Sigmoid colon (tissue), 7 donors: ENCODE data around the gene ARHGEF19. TPM values are rescaled to one million over a fixed set of nuclear protein-coding genes. Genes with fewer than 3 reads are reported as not detected.
A peak's percentile ranks its signal among the peaks of the same experiment; 100 is the strongest.

ENCODE experiments used
- DNase-seq: peaks from one replicate; pipeline ENCODE4 v3.0.0-alpha.2; 2019
- H3K27ac ChIP-seq, 4 donors: fragments of 200-600 bp; sonication (generic); one replicate each; pipeline ENCODE4 v1.5.1; 2016 to 2019; ENCODE audit warnings: mild to moderate bottlenecking in 1 of 4
- H3K27me3 ChIP-seq, 3 donors: fragments of 200-600 bp; sonication (generic); one replicate each; pipeline ENCODE4 v1.5.1; 2019; ENCODE audit warnings: mild to moderate bottlenecking in 1 of 3
- H3K36me3 ChIP-seq, 4 donors: fragments of 200-600 bp; sonication (generic); one replicate each; pipeline ENCODE4 v1.5.1; 2016 to 2019
- H3K4me1 ChIP-seq, 4 donors: fragments of 200-600 bp; sonication (generic); one replicate each; pipeline ENCODE4 v1.5.1; 2017 to 2019
- H3K4me3 ChIP-seq, 4 donors: fragments of 200-600 bp; sonication (generic); one replicate each; pipeline ENCODE4 v1.5.1; 2017 to 2019; ENCODE audit warnings: mild to moderate bottlenecking in 2 of 4, moderate library complexity in 1 of 4
- H3K9me3 ChIP-seq, 4 donors: fragments of 200-600 bp in 3 of 4; sonication (generic) in 3 of 4; one replicate each; pipeline versions ENCODE4 v1.5.1 to v1.6.1; 2013 to 2019
- CTCF ChIP-seq, 4 experiments: fragments of 450-650 bp in 3 of 4; fragments of 200-600 bp in 1 of 4; IDR thresholded peaks; one replicate each; pipeline ENCODE4 v1.5.1; 2016 to 2019; ENCODE audit warnings: antibody characterized with exemption in 4 of 4, mild to moderate bottlenecking in 3 of 4, moderate library complexity in 2 of 4
- EP300 ChIP-seq, 4 donors: sonication (generic); formaldehyde crosslinking; IDR thresholded peaks; one replicate each; pipeline ENCODE4 v1.6.1; 2017; ENCODE audit warnings: antibody characterized with exemption in 4 of 4
- POLR2A ChIP-seq, 2 donors: fragments of 450-650 bp; IDR thresholded peaks; one replicate each; pipeline ENCODE4 v1.6.1; 2016; ENCODE audit warnings: antibody characterized with exemption in 2 of 2, mild to moderate bottlenecking in 2 of 2, moderate library complexity in 2 of 2
- POLR2AphosphoS5 ChIP-seq, 4 donors: sonication (generic); formaldehyde crosslinking; IDR thresholded peaks; one replicate each; pipeline ENCODE4 v1.6.1; 2017; ENCODE audit warnings: antibody characterized with exemption in 4 of 4
- WGBS, 2 donors: extraction: QIAGEN DNeasy Blood & Tissue Kit; methylation state at CpG; one replicate each; pipeline ENCODE4 v1.1.7; 2013; 5-methylcytosine and 5-hydroxymethylcytosine counted together
- intact Hi-C: fragments of 100-400 bp; cut with DNase I; formaldehyde crosslinking; loops from one replicate; pipeline ENCODE4 v1.15.1; 2023
- polyA plus RNA-seq, 3 donors: library from polyadenylated mRNA; stranded (reverse); fragments of 200-250 nt; gene quantifications; one replicate each; pipeline ENCODE4 v1.2.3, GENCODE V29; 2013
- total RNA-seq, 4 donors: library from RNA; depleted of rRNA; stranded (reverse); fragments of >200 nt; gene quantifications; one replicate each; pipeline ENCODE4 v1.1.0, GENCODE V29; 2016
- donor health status: healthy with polysubstance abuse.
- donor health status: Bipolar disorder and iron deficiency.
- donor health status: healthy.

ARHGEF19 gene
- total and polyA plus RNA-seq, 7 donors = 2.5 to 10.8 (median 4.0) TPM; not detected in 1

GRCh38 chr1:16242556-16243214 lies 30.2 kb upstream of the ARHGEF19 start:
- H3K4me3 ChIP-seq = no peak overlapping the region
- peaks cover 0 to 21% (median 11%) of the 10 kb centered on the region in 4 donors for H3K4me1 ChIP-seq
- intact Hi-C loops = loop anchor here (5.0 kb wide), 1 partner anchor 55 kb away; no protein-coding TSS in a partner anchor
- TF ChIP-seq POLR2A (IDR thresholded peaks at IDR 0.05) (no peak), EP300 (IDR thresholded peaks at IDR 0.05) (no peak), POLR2AphosphoS5 (IDR thresholded peaks at IDR 0.05) (no peak), CTCF (IDR thresholded peaks at IDR 0.05) (no peak)
- no peaks in the 10 kb centered on the region for H3K9me3 ChIP-seq
- H3K36me3 ChIP-seq = peaks cover 0 to 11% (median 7%) of the 10 kb centered on the region in 4 donors
- H3K27me3 ChIP-seq = no peaks in the 10 kb centered on the region
- DNase-seq = peak; percentile 63
- 88 to 90% methylated on average over 17 of the region's 17 CpGs for WGBS, 2 donors
- H3K27ac ChIP-seq = no peak overlapping the region

GRCh38 chr1:16241221-16241708 lies 28.8 kb upstream of the ARHGEF19 start:
- H3K27me3 ChIP-seq = no peaks in the 10 kb centered on the region
- H3K9me3 ChIP-seq = no peaks in the 10 kb centered on the region
- H3K27ac ChIP-seq = no peak overlapping the region
- WGBS, 2 donors = 85 to 86% methylated on average over 10 of the region's 10 CpGs
- H3K4me3 ChIP-seq = no peak overlapping the region
- peaks cover 0 to 21% (median 17%) of the 10 kb centered on the region in 4 donors for H3K4me1 ChIP-seq
- DNase-seq = peak; percentile 43
- peaks cover 0 to 8% (median under 1%) of the 10 kb centered on the region in 4 donors for H3K36me3 ChIP-seq
- TF ChIP-seq CTCF (IDR thresholded peaks at IDR 0.05) (no peak), POLR2AphosphoS5 (IDR thresholded peaks at IDR 0.05) (no peak), EP300 (IDR thresholded peaks at IDR 0.05) (no peak), POLR2A (IDR thresholded peaks at IDR 0.05) (no peak)
- intact Hi-C loops = loop anchor here (5.0 kb wide), 1 partner anchor 54 kb away; no protein-coding TSS in a partner anchor

GRCh38 chr1:16239972-16240491 lies 27.6 kb upstream of the ARHGEF19 start:
- no peaks in the 10 kb centered on the region for H3K9me3 ChIP-seq
- H3K27ac ChIP-seq = no peak overlapping the region
- DNase-seq = no peak
- no peaks in the 10 kb centered on the region for H3K27me3 ChIP-seq
- TF ChIP-seq POLR2AphosphoS5 (IDR thresholded peaks at IDR 0.05) = no peak
- no peak for TF ChIP-seq POLR2A (IDR thresholded peaks at IDR 0.05)
- TF ChIP-seq CTCF (IDR thresholded peaks at IDR 0.05) = no peak
- TF ChIP-seq EP300 (IDR thresholded peaks at IDR 0.05) = no peak
- WGBS, 2 donors = 93 to 94% methylated on average over 2 of the region's 2 CpGs
- intact Hi-C loops = loop anchor here (5.0 kb wide), 1 partner anchor 53 kb away; no protein-coding TSS in a partner anchor
- H3K4me1 ChIP-seq = peaks cover 0 to 27% (median 20%) of the 10 kb centered on the region in 4 donors
- no peaks in the 10 kb centered on the region for H3K36me3 ChIP-seq
- H3K4me3 ChIP-seq = no peak overlapping the region

- H3K36me3 ChIP-seq = no peaks in the 10 kb centered on the region
- intact Hi-C loops = loop anchor here (2.0 kb wide), 1 partner anchor 31 kb away; no protein-coding TSS in a partner anchor
- H3K27ac ChIP-seq = peak overlapping the region; percentile 83 to 90 (median 87)
- H3K4me1 ChIP-seq = peaks cover 0 to 18% (median 13%) of the 10 kb centered on the region in 4 donors
- H3K27me3 ChIP-seq = no peaks in the 10 kb centered on the region
- 28 to 29% methylated on average over 6 of the region's 6 CpGs for WGBS, 2 donors
- H3K9me3 ChIP-seq = no peaks in the 10 kb centered on the region
- DNase-seq = peak; percentile 42
- peak overlapping the region; percentile 41 to 69 (median 62) for H3K4me3 ChIP-seq
- TF ChIP-seq POLR2AphosphoS5 (IDR thresholded peaks at IDR 0.05) (no peak), POLR2A (IDR thresholded peaks at IDR 0.05) (no peak), EP300 (IDR thresholded peaks at IDR 0.05) (no peak), CTCF (IDR thresholded peaks at IDR 0.05) (no peak)
These were observed 24.9 kb upstream of the ARHGEF19 start for GRCh38 chr1:16237343-16237830.
